Measurements from ENCODE around the gene MAPK10.
A peak's percentile ranks its signal among the peaks of the same experiment; 100 is the strongest.
"Not testable (repeated sequence)": the region's sequence is repeated elsewhere in the genome, so short reads cannot be mapped to it uniquely, and the experiment has no call there.

Gene MAPK10

GRCh38 chr4:86178211-86178610 is 181.6 kb downstream of the MAPK10 start:
- DNase-seq, result no peak

- DNase-seq, result no peak
Measured at GRCh38 chr4:86174506-86174905, 185.3 kb downstream of the MAPK10 start.

- DNase-seq, result not testable (repeated sequence)
Measured at GRCh38 chr4:86168335-86168734, 191.5 kb downstream of the MAPK10 start.

- peak; percentile 54 for DNase-seq
Measured at GRCh38 chr4:86160426-86160825, 199.4 kb downstream of the MAPK10 start.

DNA sequence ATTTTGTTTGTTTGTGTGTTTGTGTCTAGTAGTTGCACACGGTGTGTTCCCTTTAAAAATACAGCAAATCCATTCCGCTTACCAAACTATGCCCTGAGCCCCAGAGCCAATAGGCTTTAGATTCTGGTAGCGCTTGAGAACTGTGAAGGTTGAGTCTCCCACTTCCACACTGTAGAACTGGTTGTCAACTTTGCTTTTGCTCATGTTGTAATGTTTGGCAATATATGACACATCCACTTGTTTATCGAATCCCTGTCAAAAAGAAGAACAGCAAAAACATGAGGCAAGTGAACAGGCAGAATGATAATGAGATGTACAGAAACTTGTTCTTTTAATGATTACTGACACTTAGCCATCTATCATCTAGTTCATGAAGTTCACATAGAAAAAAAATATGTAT is 200.6 kb downstream of the MAPK10 start:
- no peak for DNase-seq

DNA sequence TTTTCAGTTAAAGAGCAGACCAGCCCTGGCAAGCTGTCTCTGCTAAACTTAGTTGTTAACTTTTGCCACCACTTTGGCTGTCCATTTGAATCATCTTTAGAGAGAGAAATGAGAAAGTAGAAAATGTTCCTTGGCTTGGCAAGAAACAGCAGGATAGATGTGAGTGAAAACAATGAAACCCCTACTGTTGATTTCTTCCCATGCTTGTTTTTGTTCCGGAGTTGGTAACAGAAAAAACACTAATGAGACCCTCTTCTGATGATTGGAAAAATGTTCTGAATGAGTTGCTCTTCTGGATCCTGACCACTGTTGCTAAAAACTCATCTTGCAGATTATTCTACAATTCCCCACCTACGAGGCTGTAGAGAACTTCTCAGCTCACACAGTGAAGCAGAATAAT is 203.3 kb downstream of the MAPK10 start:
- DNase-seq, result no peak

DNA sequence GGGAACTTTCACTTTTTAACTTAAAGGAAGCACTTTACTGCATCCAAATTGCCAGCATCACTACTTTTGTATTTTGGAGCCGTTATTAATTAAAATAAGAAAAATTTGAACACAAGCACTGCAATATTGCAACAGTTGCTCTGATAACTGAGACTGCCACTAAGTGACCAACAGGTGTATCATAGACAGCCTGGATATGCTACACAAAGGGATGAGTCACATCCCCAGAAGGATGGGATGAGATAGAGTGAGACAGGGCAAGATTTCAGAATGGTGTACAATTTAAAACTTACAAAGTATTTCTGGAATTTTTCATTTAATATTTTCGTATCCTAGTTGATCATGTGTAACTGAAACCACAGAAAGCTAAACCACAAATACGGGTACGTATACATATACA is 204.1 kb downstream of the MAPK10 start:
- DNase-seq, result no peak

GRCh38 chr4:86152454-86152853 is 207.4 kb downstream of the MAPK10 start:
- no peak for DNase-seq

- DNase-seq, result no peak
Measured at GRCh38 chr4:86151196-86151595, 208.7 kb downstream of the MAPK10 start.

- no peak for DNase-seq
Measured at GRCh38 chr4:86141161-86141560, 218.7 kb downstream of the MAPK10 start.

DNA sequence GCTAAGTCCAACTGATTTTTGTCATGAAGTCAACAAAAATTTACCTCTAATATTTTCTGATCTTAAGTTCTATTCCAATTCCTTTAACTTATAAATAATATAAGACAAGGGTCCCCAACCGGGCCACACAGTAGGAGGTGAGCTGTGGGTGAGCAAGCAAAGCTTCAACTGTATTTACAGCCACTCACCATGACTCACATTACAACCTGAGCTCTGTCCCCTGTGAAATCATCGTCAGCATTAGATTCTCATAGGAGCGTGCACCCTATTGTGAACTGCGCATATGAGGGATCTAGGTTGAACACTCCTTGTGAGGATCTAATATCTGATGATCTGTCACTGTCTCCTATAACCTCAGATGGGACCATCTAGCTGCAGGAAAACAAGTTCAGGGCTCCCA is 227.4 kb downstream of the MAPK10 start:
- no peak for DNase-seq

DNA sequence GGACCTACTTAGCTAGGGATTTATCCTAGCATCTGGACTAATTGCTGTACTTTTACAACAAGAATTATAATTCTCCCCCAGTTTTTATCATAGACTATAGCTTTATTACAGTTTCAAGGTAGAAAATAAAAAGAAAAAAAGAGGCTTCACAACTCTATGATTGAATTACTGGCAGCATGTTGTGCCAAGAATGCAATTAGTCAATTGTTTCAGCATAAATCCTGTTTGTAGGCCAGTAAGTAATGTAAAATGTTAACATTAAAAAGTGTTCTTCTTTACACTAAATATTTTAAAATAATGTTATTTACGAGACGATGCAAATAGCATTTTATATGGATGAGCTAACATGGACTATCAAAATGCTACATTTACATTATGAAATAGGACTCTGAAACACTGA is 228.4 kb downstream of the MAPK10 start:
- no peak for DNase-seq

DNA sequence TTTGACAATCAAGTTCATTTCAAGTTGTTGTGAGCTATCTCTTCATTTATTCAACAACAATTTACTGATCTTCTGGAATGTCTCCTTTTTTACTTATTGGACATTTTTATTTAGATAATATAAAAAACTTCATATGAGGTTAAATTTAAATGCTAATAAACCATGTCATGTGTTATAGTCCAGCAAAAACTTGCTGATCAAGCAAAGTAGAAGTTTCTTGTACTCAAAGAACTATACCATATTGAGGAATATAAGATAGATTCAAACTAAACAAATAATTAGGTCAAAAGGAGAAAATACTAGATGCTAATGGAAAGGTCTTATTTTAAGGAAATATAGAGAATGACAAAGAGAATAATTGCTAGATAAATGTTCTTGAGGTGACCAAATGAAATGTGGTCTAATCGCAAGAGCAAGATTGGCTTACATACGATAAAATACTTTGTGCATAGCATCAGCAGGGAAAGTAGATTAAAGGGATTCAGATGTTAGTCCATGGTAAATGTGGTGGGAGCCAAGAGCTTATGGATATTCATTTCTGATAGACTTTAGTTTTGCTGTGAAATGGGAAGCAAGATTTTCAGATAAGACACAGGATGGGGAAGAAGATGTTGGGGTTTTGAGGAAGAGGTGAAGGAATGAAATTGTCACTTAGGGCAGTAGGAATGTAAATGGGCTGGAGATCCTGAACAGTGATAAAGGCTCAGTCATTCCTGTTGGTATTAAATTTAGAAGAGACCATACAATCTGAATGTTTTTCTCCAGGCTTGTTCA is 229.5 kb downstream of the MAPK10 start:
- peak; percentile 57 for DNase-seq

DNA sequence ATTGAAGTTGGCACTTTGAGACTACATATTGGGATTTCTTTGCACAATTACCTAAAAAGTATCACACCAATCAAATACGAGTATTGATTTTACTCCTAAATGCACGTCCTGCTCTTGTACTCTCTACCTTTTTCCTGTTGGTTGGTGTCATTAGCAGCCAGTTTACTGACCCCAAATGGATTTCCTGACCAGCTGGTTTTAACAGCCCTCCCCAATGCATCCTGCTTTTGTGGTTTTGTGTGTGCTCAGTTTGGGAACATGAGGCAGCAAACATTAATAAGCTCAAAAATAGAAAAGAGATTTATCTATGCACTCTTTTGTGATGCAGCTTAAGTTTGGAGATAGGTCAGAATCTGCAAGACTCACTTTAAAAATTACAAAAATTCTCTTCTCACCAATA is 230.3 kb downstream of the MAPK10 start:
- DNase-seq, result no peak

- no peak for DNase-seq
Measured at GRCh38 chr4:86122404-86122803, 237.4 kb downstream of the MAPK10 start.

- DNase-seq, result peak; percentile 17
Measured at GRCh38 chr4:86118711-86119110, 241.1 kb downstream of the MAPK10 start.

- peak; percentile 97 for DNase-seq
Measured at GRCh38 chr4:86117705-86118302, 242.0 kb downstream of the MAPK10 start.

DNA sequence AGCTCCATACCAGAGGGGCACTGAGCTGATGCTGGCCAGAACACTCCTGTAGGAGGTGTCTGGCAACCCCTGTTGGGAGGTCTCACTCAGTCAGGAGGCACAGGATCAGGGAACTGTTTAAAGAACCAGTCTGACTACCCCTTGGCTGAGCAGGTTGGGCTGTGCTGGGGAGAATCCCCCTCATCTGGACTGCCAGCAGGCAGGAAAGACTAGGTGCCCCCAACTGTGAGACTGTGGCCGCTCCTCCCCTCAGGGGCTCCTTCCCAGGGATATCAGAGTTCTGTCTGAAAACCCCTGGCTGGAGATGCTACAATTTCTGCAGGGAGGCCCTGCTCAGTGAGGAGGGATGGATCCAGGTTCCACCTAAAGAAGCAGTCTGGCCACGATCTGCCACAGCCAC is 245.3 kb downstream of the MAPK10 start:
- no peak for DNase-seq

DNA sequence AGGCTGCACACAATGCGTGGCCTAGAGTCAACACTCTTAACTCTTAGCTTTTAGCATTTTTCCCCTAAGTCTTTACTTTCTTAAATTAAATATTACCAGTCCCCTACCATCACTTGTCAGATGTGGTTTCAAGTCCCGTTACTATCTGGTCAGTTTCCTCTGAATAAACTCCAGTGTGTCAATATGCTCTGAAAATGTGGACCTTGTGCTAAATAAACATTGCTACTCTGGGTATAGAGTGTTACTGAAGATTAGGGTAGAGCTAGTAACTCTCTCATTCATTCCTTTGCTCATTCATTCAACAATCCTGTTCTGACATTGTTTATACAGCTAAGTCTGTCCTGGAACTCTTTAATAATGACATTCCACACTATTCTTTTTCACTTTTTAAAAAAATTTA is 251.0 kb downstream of the MAPK10 start:
- DNase-seq, result no peak

GRCh38 chr4:86108137-86108536 is 251.7 kb downstream of the MAPK10 start:
- peak; percentile 65 for DNase-seq

DNA sequence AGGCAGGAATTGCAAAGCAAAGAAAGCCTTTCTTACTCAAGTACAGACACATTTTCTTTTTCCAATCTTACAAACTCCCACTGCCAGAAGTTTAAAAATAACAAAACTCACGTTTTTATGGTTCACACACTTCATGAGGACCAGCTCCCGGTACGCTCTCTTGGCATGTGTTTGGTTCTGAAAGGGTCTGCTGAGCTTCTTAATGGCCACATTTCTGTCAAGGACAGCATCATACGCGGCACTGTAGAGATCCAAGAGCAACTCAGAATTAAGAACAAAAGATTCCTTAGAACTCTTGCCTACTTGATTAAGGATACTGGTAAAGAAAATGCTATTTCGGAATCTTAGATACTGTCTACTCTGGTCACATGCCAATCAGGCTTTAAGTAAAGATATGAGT is 252.7 kb downstream of the MAPK10 start:
- no peak for DNase-seq

DNA sequence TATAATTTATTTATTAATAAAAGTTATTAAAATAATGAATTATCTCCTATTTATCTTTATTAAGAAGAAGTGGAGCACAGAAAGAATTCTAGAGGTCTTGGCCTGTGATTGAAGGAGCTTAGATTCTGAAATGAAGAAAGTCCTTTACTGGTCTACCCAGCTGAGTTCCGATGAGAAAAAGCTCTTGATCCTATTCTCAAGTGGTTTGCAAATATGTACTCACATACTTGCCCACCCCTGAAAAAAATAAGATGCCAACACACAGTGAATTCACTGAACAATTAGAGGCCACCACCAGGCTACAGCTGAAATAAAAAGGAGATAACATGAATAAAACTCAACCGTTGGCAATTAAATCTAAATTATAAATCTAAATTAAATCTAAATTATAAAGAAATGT is 253.4 kb downstream of the MAPK10 start:
- no peak for DNase-seq

DNA sequence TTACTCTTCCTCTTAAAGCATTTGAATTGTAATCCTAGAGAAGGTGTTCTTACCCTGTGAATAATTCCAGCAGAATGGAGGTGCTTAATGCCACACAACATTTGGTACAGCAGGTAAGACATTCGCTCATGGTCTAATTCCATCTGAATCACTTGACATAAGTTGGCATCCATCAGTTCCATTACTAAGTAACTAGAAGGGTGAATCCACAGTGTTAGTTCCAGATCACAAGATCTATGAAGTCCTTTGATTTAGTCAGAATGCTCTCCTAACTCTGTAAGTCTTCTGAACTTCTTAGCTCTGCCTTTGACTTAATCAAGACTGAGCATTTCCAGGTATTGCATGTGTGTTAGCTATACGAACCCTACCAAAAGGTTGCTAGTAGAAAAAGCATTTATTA is 258.0 kb downstream of the MAPK10 start:
- no peak for DNase-seq

GRCh38 chr4:86101410-86101809 is 258.4 kb downstream of the MAPK10 start:
- no peak for DNase-seq
